SK-N-SH (cell line): ENCODE results near the gene ZRANB2. TPM values are rescaled to one million over a fixed set of nuclear protein-coding genes. Genes with fewer than 3 reads are reported as not detected.
A peak's percentile ranks its signal among the peaks of the same experiment; 100 is the strongest.

Experiments
- CTCF ChIA-PET: fragments of 300-600, 350-600 bp; formaldehyde crosslinking; extraction: SDS; loops from one replicate; lab custom pipeline; 2021; lab: Yijun Ruan, JAX
- POLR2A ChIA-PET: fragments of 350-600 bp; sonication (Branson Sonifier 250); formaldehyde crosslinking; extraction: SDS; loops from one replicate; lab custom pipeline; 2020; ENCODE audit warnings: antibody characterized with exemption, inconsistent platforms; lab: Yijun Ruan, JAX
- DNase-seq: peaks from one replicate; pipeline ENCODE4 v3.0.0; 2012
- H2AFZ ChIP-seq: fragments of 200-600 bp; sonication (generic); 2 replicates; pipeline ENCODE4 v1.8.1; 2016; ENCODE audit warnings: antibody characterized with exemption, mild to moderate bottlenecking, low read depth
- H3F3A ChIP-seq: fragments of 200-600 bp; sonication (generic); replicated peaks from 2 replicates; pipeline ENCODE3; 2016; ENCODE audit warnings: antibody characterized with exemption, mild to moderate bottlenecking; ENCODE audit not compliant: insufficient read depth
- H3K27ac ChIP-seq, 2 experiments: fragments of 200-500 bp in 1 of 2; fragments of 200-600 bp in 1 of 2; sonication (Bioruptor generic) in 1 of 2; sonication (generic), shearing (Covaris generic) in 1 of 2; 2 replicates each; pipeline versions ENCODE4 v1.5.1 to v1.6.1; 2014 to 2016; ENCODE audit warnings: low read depth in 2 of 2, inconsistent platforms in 1 of 2, low read length in 1 of 2, mild to moderate bottlenecking in 1 of 2, mixed read lengths in 1 of 2
- H3K27me3 ChIP-seq: fragments of 200-600 bp; sonication (generic), shearing (Covaris generic); 2 replicates; pipeline ENCODE4 v1.6.1; 2016; ENCODE audit warnings: mixed run types; ENCODE audit not compliant: insufficient read depth
- H3K36me3 ChIP-seq, 2 experiments: fragments of 200-500 bp in 1 of 2; fragments of 200-600 bp in 1 of 2; sonication (Bioruptor generic) in 1 of 2; sonication (generic) in 1 of 2; replicated peaks in 1 of 2; 2 replicates each; pipeline versions ENCODE3 to v1.5.1; 2014 to 2016; ENCODE audit warnings: low read length in 1 of 2, mild to moderate bottlenecking in 1 of 2; ENCODE audit not compliant: insufficient read depth in 2 of 2, control insufficient read depth in 1 of 2
- H3K4me1 ChIP-seq, 2 experiments: fragments of 200-500 bp in 1 of 2; fragments of 200-600 bp in 1 of 2; sonication (Bioruptor generic) in 1 of 2; sonication (generic), shearing (Covaris generic) in 1 of 2; 2 replicates each; pipeline versions ENCODE4 v1.5.1 to v1.6.1; 2014 to 2016; ENCODE audit warnings: low read depth in 1 of 2, low read length in 1 of 2, mixed run types in 1 of 2; ENCODE audit not compliant: insufficient read depth in 2 of 2, control insufficient read depth in 1 of 2
- H3K4me2 ChIP-seq: fragments of 200-600 bp; sonication (generic), shearing (Covaris generic); 2 replicates; pipeline ENCODE4 v1.6.1; 2017; ENCODE audit warnings: mixed run types
- H3K4me3 ChIP-seq, 2 experiments: fragments of 200-500 bp in 1 of 2; fragments of 200-600 bp in 1 of 2; sonication (Bioruptor generic) in 1 of 2; sonication (generic), shearing (Covaris generic) in 1 of 2; 2 replicates each; pipeline versions ENCODE4 v1.5.1 to v1.8.1; 2014 to 2016; ENCODE audit warnings: low read depth in 2 of 2, inconsistent platforms in 1 of 2, low read length in 1 of 2, mild to moderate bottlenecking in 1 of 2, mixed read lengths in 1 of 2, moderate library complexity in 1 of 2
- H3K79me2 ChIP-seq: fragments of 200-600 bp; sonication (generic); 2 replicates; pipeline ENCODE4 v1.8.1; 2017; ENCODE audit warnings: mild to moderate bottlenecking; ENCODE audit not compliant: insufficient read depth
- H3K9ac ChIP-seq: fragments of 200-600 bp; sonication (generic); 2 replicates; pipeline ENCODE4 v1.6.1; 2017; ENCODE audit warnings: mixed run types
- H3K9me2 ChIP-seq: fragments of 200-600 bp; sonication (generic); 2 replicates; pipeline ENCODE4 v1.6.1; 2017; ENCODE audit warnings: mixed run types
- H3K9me3 ChIP-seq: fragments of 200-600 bp; sonication (generic); 2 replicates; pipeline ENCODE4 v1.6.1; 2017; ENCODE audit warnings: mixed run types, mild to moderate bottlenecking, moderate library complexity
- H4K20me1 ChIP-seq: fragments of 200-600 bp; sonication (generic); 2 replicates; pipeline ENCODE4 v1.6.1; 2017; ENCODE audit warnings: mild to moderate bottlenecking, mixed run types; ENCODE audit not compliant: insufficient read depth
- CHD2 ChIP-seq: fragments of 150-350 bp; IDR thresholded peaks from 2 replicates; pipeline ENCODE4 v1.6.1; 2018; ENCODE audit warnings: low read length; ENCODE audit not compliant: partially characterized antibody
- EP300 ChIP-seq, 2 experiments: IDR thresholded peaks; 2 replicates each; pipeline versions ENCODE4 v1.4.0 to v1.6.1; 2012; ENCODE audit warnings: borderline replicate concordance in 1 of 2, low read depth in 1 of 2, low read length in 1 of 2
- FOXJ3 ChIP-seq: sonication (generic); formaldehyde crosslinking; IDR thresholded peaks from 2 replicates; pipeline ENCODE4 v1.5.1; 2020; ENCODE audit warnings: mild to moderate bottlenecking, missing genetic modification reagents
- GATA2 ChIP-seq: sonication (generic); formaldehyde crosslinking; IDR thresholded peaks from 2 replicates; pipeline ENCODE4 v1.5.0; 2020; ENCODE audit warnings: mild to moderate bottlenecking, missing genetic modification reagents
- PBX3 ChIP-seq: IDR thresholded peaks from 2 replicates; pipeline ENCODE4; 2012
- POLR2AphosphoS5 ChIP-seq: IDR thresholded peaks from 2 replicates; pipeline ENCODE4 v1.6.1; 2012; ENCODE audit warnings: low read depth, low read length
- RAD21 ChIP-seq: IDR thresholded peaks from 2 replicates; pipeline ENCODE4 v1.6.1; 2012; ENCODE audit warnings: mild to moderate bottlenecking, low read length
- RFX5 ChIP-seq: IDR thresholded peaks from 2 replicates; pipeline ENCODE4 v1.6.1; 2012; ENCODE audit warnings: mild to moderate bottlenecking, improper control_type of control experiment, low read length
- SMC3 ChIP-seq: IDR thresholded peaks from 2 replicates; pipeline ENCODE4 v1.6.1; 2012; ENCODE audit warnings: low read depth, low read length, improper control_type of control experiment
- TCF12 ChIP-seq: IDR thresholded peaks from 2 replicates; pipeline ENCODE4 v1.4.0; 2012
- USF1 ChIP-seq: IDR thresholded peaks from 2 replicates; pipeline ENCODE4 v1.4.0; 2012; ENCODE audit warnings: low read depth, borderline replicate concordance
- USF2 ChIP-seq: fragments of 150-350 bp; IDR thresholded peaks from 2 replicates; pipeline ENCODE4 v1.6.1; 2017; ENCODE audit warnings: antibody characterized with exemption, low read length, low read depth, borderline replicate concordance
- YY1 ChIP-seq: IDR thresholded peaks from 2 replicates; pipeline ENCODE4 v1.4.0; 2012; ENCODE audit warnings: low read depth, mild to moderate bottlenecking
- polyA plus RNA-seq, 3 experiments: library from polyadenylated mRNA; depleted of rRNA; stranded (reverse); fragments of >200 nt; gene quantifications; 2 replicates each; pipeline ENCODE4 v1.2.3, GENCODE V29; 2012

Gene ZRANB2
- polyA plus RNA-seq, 1 of the 3 experiments (the other 2 are of a cell fraction): 45.2 TPM

GRCh38 chr1:71019233-71019969, 61.4 kb downstream of the ZRANB2 start (continued):
- TF ChIP-seq USF2: no peak
- TF ChIP-seq GATA2 (CRISPR knock-in tag): peak; percentile 83
- peak; percentile 21 for TF ChIP-seq CHD2
- no peak for TF ChIP-seq POLR2AphosphoS5
- 0 out of 2 replicates have a peak, but pooled peaks have one; percentile 5 for TF ChIP-seq TCF12
- no peak for TF ChIP-seq RFX5
- no peak; the same call in 1 of the 2 replicates for TF ChIP-seq USF1
- TF ChIP-seq EP300 (IDR thresholded peaks at IDR 0.05; ENCODE audit: borderline replicate concordance in 1 of 2, low read depth in 1 of 2, low read length in 1 of 2): peak in 1 of 2 experiments; percentile 69; a peak in 2 of 4 replicates
- TF ChIP-seq FOXJ3 (CRISPR knock-in tag): peak; percentile 62; the same call in 1 of the 2 replicates
- TF ChIP-seq SMC3: no peak

GRCh38 chr1:71018791-71019190, 62.0 kb downstream of the ZRANB2 start:
- POLR2A ChIA-PET: interaction anchor here (0.6 to 1.0 kb wide), 2 partner anchors 9 to 28 kb away, joined by 3 read pairs; no protein-coding TSS in a partner anchor
- peaks cover 0 to 17% of the 10 kb centered on the region in 2 experiments; a peak in 2 of 4 replicates for H3K4me1 ChIP-seq
- DNase-seq: no peak
- no peak overlapping the region for H3K9ac ChIP-seq
- no peaks in the 10 kb centered on the region for H4K20me1 ChIP-seq
- H3K27ac ChIP-seq: peak overlapping the region in 1 of 2 experiments; percentile 74; a peak in 1 of 4 replicates
- CTCF ChIA-PET: interaction anchor here (0.9 to 1.9 kb wide), 5 partner anchors 13 to 31 kb away, joined by 3 to 7 read pairs (median 4); partner anchors contain the start of gene PTGER3
- no peaks in the 10 kb centered on the region for H3F3A ChIP-seq
- H3K9me3 ChIP-seq: no peaks in the 10 kb centered on the region
- H3K4me2 ChIP-seq: no peak overlapping the region
- no peak overlapping the region for H2AFZ ChIP-seq
- no peaks in the 10 kb centered on the region for H3K79me2 ChIP-seq
- TF ChIP-seq PBX3 (no peak), RAD21 (peak; percentile 32; the same call in 1 of the 2 replicates), YY1 (no peak)
- no peaks in the 10 kb centered on the region for H3K27me3 ChIP-seq
- H3K36me3 ChIP-seq: no peaks in the 10 kb centered on the region
- no peaks in the 10 kb centered on the region for H3K9me2 ChIP-seq
- H3K4me3 ChIP-seq: no peak overlapping the region
